ENCODE results near the gene CENPT. TPM values are rescaled to one million over a fixed set of nuclear protein-coding genes. Genes with fewer than 3 reads are reported as not detected.
A peak's percentile ranks its signal among the peaks of the same experiment; 100 is the strongest.

The CENPT gene
- total and polyA plus RNA-seq, 2 of the 13 experiments (the other 11 are each of a cell fraction or from before 2014, with no cell fraction given), result 40.9 to 43.3 TPM

GRCh38 chr16:67806428-67807147 is 40.9 kb downstream of the CENPT start, which contains the start of the genes RANBP10 and TSNAXIP1 (continued):
- TF ChIP-seq ZNF609 (CRISPR knock-in tag; IDR thresholded peaks at IDR 0.05; ENCODE audit: borderline replicate concordance) (0 out of 2 replicates have a peak, but pooled peaks have one; percentile 24), ZNF775 (CRISPR knock-in tag; IDR thresholded peaks at IDR 0.05; ENCODE audit: borderline replicate concordance) (no peak), ZNF552 (CRISPR knock-in tag; IDR thresholded peaks at IDR 0.05; ENCODE audit: borderline replicate concordance) (peak; percentile 79; the same call in 1 of the 2 replicates), ZNF777 (CRISPR knock-in tag; IDR thresholded peaks at IDR 0.05) (0 out of 2 replicates have a peak, but pooled peaks have one; percentile 9), SMAD3 (CRISPR knock-in tag; IDR thresholded peaks at IDR 0.05) (peak; percentile 55; the same call in 1 of the 2 replicates), CENPX (CRISPR knock-in tag; IDR thresholded peaks at IDR 0.05) (no peak), CAMTA2 (CRISPR knock-in tag; IDR thresholded peaks at IDR 0.05; ENCODE audit: borderline replicate concordance) (peak; percentile 44; the same call in 1 of the 2 replicates), ZNF639 (CRISPR knock-in tag; conservative IDR thresholded peaks at IDR 0.05) (no peak; the same call in none of the 2 replicates), ZNF530 (CRISPR knock-in tag; IDR thresholded peaks at IDR 0.05; ENCODE audit: low read depth) (no peak), SIN3B (IDR thresholded peaks at IDR 0.05; ENCODE audit: low read length) (peak; percentile 54; the same call in 1 of the 2 replicates), EED (CRISPR knock-in tag; IDR thresholded peaks at IDR 0.05) (no peak), ZNF335 (CRISPR knock-in tag; IDR thresholded peaks at IDR 0.05) (peak; percentile 60), MIXL1 (CRISPR knock-in tag; IDR thresholded peaks at IDR 0.05) (0 out of 2 replicates have a peak, but pooled peaks have one; percentile 26), ZKSCAN8 (CRISPR knock-in tag; IDR thresholded peaks at IDR 0.05; ENCODE audit: borderline replicate concordance) (no peak), ZNF704 (CRISPR knock-in tag; IDR thresholded peaks at IDR 0.05; ENCODE audit: borderline replicate concordance) (peak; percentile 52), RNF219 (CRISPR knock-in tag; IDR thresholded peaks at IDR 0.05) (no peak), IKZF4 (CRISPR knock-in tag; IDR thresholded peaks at IDR 0.05; ENCODE audit: borderline replicate concordance, low read depth, not compliant biosample characterization) (peak; percentile 61), ZKSCAN1 (IDR thresholded peaks at IDR 0.05; ENCODE audit: low read length) (no peak), RBFOX2 (IDR thresholded peaks at IDR 0.05; ENCODE audit: low read depth, low read length) (peak; percentile 89), TEAD2 (CRISPR knock-in tag; IDR thresholded peaks at IDR 0.05) (no peak)
